K562 (cell line): Measurements from ENCODE around the gene HSPA1B. TPM values are rescaled to one million over a fixed set of nuclear protein-coding genes. Genes with fewer than 3 reads are reported as not detected.

Source experiments
- ADNP ChIP-seq: fragments of 200-800 bp; sonication (Bioruptor generic); IDR thresholded peaks from 2 replicates; pipeline ENCODE4 v1.6.1; 2016; ENCODE audit warnings: missing genetic modification characterization, missing compliant biosample characterization
- HOXB6 ChIP-seq: fragments of 250-450 bp; sonication (Bioruptor Pico); IDR thresholded peaks from 2 replicates; pipeline ENCODE4 v1.5.1; 2022; ENCODE audit warnings: mild to moderate bottlenecking, borderline replicate concordance
- ILF3 ChIP-seq: fragments of 450-650 bp; IDR thresholded peaks from 2 replicates; pipeline ENCODE4 v1.6.1; 2018; ENCODE audit warnings: antibody characterized with exemption, mild to moderate bottlenecking, moderate library complexity, borderline replicate concordance
- KLF13 ChIP-seq: fragments of 450-650 bp; IDR thresholded peaks from 2 replicates; pipeline ENCODE4 v1.6.1; 2016; ENCODE audit warnings: missing genetic modification characterization, low read depth, mild to moderate bottlenecking, missing compliant biosample characterization, moderate library complexity, borderline replicate concordance
- NR2F6 ChIP-seq: fragments of 450-650 bp; formaldehyde crosslinking; IDR thresholded peaks from 2 replicates; pipeline ENCODE4 v1.4.0; 2020; ENCODE audit warnings: mild to moderate bottlenecking
- PHF8 ChIP-seq: fragments of 200-600 bp; sonication (generic); IDR thresholded peaks from 2 replicates; pipeline ENCODE4 v1.6.1; 2012; ENCODE audit warnings: mixed run types, mild to moderate bottlenecking, inconsistent platforms, low read length, moderate library complexity, borderline replicate concordance
- RBM15 ChIP-seq: fragments of 200-400 bp; formaldehyde crosslinking; IDR thresholded peaks from 2 replicates; pipeline ENCODE4 v1.6.1; 2018; ENCODE audit warnings: mild to moderate bottlenecking, low read length, moderate library complexity; ENCODE audit not compliant: insufficient read depth
- RBM34 ChIP-seq: fragments of 200-400 bp; formaldehyde crosslinking; IDR thresholded peaks from 2 replicates; pipeline ENCODE4 v1.6.1; 2018; ENCODE audit warnings: low read length, borderline replicate concordance; ENCODE audit not compliant: insufficient read depth
- RFX1 ChIP-seq: fragments of 450-650 bp; IDR thresholded peaks from 2 replicates; pipeline ENCODE4 v1.6.1; 2016; ENCODE audit warnings: mild to moderate bottlenecking, moderate library complexity
- RUNX1 ChIP-seq: sonication (generic); IDR thresholded peaks from 2 replicates; pipeline ENCODE4 v1.6.1; 2016; ENCODE audit warnings: antibody characterized with exemption, low read depth
- SREBF2 ChIP-seq: sonication (generic); formaldehyde crosslinking; IDR thresholded peaks from 2 replicates; pipeline ENCODE4 v1.4.0; 2020; ENCODE audit warnings: mild to moderate bottlenecking, missing genetic modification reagents
- TAF1 ChIP-seq: IDR thresholded peaks from 2 replicates; pipeline ENCODE4 v1.6.1; 2011; ENCODE audit warnings: mild to moderate bottlenecking, low read length, moderate library complexity; ENCODE audit not compliant: insufficient read depth, control insufficient read depth, severe bottlenecking; ENCODE audit errors: extremely low read depth
- ZBED1 ChIP-seq: IDR thresholded peaks from 2 replicates; pipeline ENCODE4 v1.6.1; 2014
- ZNF282 ChIP-seq: sonication (generic); formaldehyde crosslinking; IDR thresholded peaks from 2 replicates; pipeline ENCODE4 v1.8.1; 2023; ENCODE audit warnings: missing genetic modification reagents
- polyA plus RNA-seq, 8 experiments: library from polyadenylated mRNA; depleted of rRNA in 4 of 8; stranded (reverse) in 5 of 8; unstranded in 3 of 8; fragments of >200 nt; fragmentation: Nextera tagmentation in 2 of 8; fragmentation: Illumina TruSeq in 1 of 8; extraction: Ambion mirVana in 2 of 8; extraction: Trizol in 1 of 8; gene quantifications; 2 replicates each; pipeline versions ENCODE4 v1.2.1 to v1.2.3, GENCODE V29; 2011 to 2014; ENCODE audit warnings: inconsistent platforms in 1 of 8, missing spikeins in 1 of 8
- total RNA-seq, 7 experiments: library from RNA; depleted of rRNA in 6 of 7; stranded (reverse); fragments of >200 nt in 6 of 7; fragmentation: Illumina TruSeq in 2 of 7; extraction: Trizol in 2 of 7; gene quantifications; 2 replicates each; pipeline versions ENCODE4 v1.2.1 to v1.2.3, GENCODE V29; 2011 to 2021; ENCODE audit warnings: low replicate concordance in 1 of 7
- TF ChIP-seq, protein P1 (sequence below): fragments of 250-450 bp; sonication (Bioruptor Pico); IDR thresholded peaks from 2 replicates; pipeline ENCODE4 v1.4.0; 2020
- TF ChIP-seq, protein P2 (sequence below): fragments of 250-450 bp; sonication (Bioruptor Pico); IDR thresholded peaks from 2 replicates; pipeline ENCODE4 v1.5.0; 2021
- TF ChIP-seq, protein P3 (sequence below): fragments of 250-450 bp; sonication (Bioruptor Pico); IDR thresholded peaks from 2 replicates; pipeline ENCODE4 v1.8.0; 2022; ENCODE audit warnings: inconsistent platforms

HSPA1B gene
- total and polyA plus RNA-seq, 9 of the 15 experiments (the other 6 are each of a cell fraction or from before 2014, with no cell fraction given), result 0.27 to 227 (median 51.2) TPM

DNA sequence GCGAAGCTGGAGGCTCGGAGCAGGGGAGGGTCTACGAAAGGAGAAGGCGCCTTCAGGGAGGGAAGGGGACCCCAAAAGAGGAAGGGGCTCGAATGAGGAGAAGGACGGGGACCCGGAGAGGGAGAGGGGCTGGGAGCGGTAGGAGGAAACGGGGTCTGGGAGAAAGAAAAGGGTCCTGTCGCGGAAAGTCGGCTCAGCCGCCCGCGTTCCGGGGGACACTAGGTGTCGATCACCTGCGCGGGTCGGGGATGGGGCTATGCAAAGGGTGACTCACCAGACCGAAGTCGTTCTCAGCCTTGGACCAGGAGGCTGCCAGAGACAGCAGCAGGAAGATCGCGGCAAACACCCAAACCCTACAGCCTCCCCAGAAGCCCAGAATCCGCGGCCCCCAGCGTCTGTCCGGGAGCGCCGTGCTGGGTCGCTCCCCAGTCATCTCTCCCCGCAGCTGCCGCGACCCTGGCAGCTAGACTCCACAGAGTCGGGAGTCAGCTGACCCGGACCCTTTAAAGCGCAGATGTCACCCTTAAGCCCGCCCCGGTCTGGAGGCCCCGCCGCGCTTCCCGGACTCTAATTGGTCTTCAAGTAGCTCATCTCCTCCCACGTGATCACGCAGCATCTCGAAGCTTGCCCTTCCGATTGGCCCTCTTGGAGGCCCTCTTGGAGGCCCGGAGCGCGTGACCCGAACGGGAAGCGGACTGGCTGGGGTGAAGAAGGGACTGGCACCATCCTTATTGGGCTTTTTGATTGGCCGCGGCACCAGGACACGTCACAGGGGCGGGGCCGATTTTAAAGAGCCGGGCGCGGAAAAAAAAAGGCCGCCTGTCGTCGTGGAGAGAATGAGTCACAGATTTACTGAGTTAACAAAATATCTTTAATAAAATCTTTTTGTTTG, 35.1 kb downstream of the HSPA1B start, which contains the start of gene NEU1 (continued):
- TF ChIP-seq, protein P1, sequence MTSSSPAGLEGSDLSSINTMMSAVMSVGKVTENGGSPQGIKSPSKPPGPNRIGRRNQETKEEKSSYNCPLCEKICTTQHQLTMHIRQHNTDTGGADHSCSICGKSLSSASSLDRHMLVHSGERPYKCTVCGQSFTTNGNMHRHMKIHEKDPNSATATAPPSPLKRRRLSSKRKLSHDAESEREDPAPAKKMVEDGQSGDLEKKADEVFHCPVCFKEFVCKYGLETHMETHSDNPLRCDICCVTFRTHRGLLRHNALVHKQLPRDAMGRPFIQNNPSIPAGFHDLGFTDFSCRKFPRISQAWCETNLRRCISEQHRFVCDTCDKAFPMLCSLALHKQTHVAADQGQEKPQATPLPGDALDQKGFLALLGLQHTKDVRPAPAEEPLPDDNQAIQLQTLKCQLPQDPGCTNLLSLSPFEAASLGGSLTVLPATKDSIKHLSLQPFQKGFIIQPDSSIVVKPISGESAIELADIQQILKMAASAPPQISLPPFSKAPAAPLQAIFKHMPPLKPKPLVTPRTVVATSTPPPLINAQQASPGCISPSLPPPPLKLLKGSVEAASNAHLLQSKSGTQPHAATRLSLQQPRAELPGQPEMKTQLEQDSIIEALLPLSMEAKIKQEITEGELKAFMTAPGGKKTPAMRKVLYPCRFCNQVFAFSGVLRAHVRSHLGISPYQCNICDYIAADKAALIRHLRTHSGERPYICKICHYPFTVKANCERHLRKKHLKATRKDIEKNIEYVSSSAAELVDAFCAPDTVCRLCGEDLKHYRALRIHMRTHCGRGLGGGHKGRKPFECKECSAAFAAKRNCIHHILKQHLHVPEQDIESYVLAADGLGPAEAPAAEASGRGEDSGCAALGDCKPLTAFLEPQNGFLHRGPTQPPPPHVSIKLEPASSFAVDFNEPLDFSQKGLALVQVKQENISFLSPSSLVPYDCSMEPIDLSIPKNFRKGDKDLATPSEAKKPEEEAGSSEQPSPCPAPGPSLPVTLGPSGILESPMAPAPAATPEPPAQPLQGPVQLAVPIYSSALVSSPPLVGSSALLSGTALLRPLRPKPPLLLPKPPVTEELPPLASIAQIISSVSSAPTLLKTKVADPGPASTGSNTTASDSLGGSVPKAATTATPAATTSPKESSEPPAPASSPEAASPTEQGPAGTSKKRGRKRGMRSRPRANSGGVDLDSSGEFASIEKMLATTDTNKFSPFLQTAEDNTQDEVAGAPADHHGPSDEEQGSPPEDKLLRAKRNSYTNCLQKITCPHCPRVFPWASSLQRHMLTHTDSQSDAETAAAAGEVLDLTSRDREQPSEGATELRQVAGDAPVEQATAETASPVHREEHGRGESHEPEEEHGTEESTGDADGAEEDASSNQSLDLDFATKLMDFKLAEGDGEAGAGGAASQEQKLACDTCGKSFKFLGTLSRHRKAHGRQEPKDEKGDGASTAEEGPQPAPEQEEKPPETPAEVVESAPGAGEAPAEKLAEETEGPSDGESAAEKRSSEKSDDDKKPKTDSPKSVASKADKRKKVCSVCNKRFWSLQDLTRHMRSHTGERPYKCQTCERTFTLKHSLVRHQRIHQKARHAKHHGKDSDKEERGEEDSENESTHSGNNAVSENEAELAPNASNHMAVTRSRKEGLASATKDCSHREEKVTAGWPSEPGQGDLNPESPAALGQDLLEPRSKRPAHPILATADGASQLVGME (CRISPR knock-in tag), result peak; percentile 96
- TF ChIP-seq PHF8 (peak; percentile 91), ZNF282 (CRISPR knock-in tag) (no peak), SREBF2 (CRISPR knock-in tag) (no peak), ADNP (no peak), RBM34 (no peak), ZBED1 (no peak; the same call in 1 of the 2 replicates), RFX1 (no peak), KLF13 (tag) (peak; percentile 71), NR2F6 (CRISPR knock-in tag) (peak; percentile 94), RBM15 (no peak), HOXB6 (CRISPR knock-in tag) (no peak), RUNX1 (no peak; the same call in 1 of the 2 replicates), TAF1 (peak; percentile 80), ILF3 (no peak)
- TF ChIP-seq, protein P2, sequence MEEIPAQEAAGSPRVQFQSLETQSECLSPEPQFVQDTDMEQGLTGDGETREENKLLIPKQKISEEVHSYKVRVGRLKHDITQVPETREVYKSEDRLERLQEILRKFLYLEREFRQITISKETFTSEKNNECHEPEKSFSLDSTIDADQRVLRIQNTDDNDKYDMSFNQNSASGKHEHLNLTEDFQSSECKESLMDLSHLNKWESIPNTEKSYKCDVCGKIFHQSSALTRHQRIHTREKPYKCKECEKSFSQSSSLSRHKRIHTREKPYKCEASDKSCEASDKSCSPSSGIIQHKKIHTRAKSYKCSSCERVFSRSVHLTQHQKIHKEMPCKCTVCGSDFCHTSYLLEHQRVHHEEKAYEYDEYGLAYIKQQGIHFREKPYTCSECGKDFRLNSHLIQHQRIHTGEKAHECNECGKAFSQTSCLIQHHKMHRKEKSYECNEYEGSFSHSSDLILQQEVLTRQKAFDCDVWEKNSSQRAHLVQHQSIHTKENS, result no peak
- TF ChIP-seq, protein P3, sequence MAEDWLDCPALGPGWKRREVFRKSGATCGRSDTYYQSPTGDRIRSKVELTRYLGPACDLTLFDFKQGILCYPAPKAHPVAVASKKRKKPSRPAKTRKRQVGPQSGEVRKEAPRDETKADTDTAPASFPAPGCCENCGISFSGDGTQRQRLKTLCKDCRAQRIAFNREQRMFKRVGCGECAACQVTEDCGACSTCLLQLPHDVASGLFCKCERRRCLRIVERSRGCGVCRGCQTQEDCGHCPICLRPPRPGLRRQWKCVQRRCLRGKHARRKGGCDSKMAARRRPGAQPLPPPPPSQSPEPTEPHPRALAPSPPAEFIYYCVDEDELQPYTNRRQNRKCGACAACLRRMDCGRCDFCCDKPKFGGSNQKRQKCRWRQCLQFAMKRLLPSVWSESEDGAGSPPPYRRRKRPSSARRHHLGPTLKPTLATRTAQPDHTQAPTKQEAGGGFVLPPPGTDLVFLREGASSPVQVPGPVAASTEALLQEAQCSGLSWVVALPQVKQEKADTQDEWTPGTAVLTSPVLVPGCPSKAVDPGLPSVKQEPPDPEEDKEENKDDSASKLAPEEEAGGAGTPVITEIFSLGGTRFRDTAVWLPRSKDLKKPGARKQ, result no peak
